HPDE6-E6E7 (cell line): ENCODE measurements around the gene RAB40C.
A peak's percentile ranks its signal among the peaks of the same experiment; 100 is the strongest.

Experiments used
- DNase-seq: peaks from one replicate; pipeline ENCODE4 v3.0.0; 2011; ENCODE audit warnings: missing footprints; ENCODE audit errors: extremely low spot score

The RAB40C gene, protein sequence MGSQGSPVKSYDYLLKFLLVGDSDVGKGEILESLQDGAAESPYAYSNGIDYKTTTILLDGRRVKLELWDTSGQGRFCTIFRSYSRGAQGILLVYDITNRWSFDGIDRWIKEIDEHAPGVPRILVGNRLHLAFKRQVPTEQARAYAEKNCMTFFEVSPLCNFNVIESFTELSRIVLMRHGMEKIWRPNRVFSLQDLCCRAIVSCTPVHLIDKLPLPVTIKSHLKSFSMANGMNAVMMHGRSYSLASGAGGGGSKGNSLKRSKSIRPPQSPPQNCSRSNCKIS

DNA sequence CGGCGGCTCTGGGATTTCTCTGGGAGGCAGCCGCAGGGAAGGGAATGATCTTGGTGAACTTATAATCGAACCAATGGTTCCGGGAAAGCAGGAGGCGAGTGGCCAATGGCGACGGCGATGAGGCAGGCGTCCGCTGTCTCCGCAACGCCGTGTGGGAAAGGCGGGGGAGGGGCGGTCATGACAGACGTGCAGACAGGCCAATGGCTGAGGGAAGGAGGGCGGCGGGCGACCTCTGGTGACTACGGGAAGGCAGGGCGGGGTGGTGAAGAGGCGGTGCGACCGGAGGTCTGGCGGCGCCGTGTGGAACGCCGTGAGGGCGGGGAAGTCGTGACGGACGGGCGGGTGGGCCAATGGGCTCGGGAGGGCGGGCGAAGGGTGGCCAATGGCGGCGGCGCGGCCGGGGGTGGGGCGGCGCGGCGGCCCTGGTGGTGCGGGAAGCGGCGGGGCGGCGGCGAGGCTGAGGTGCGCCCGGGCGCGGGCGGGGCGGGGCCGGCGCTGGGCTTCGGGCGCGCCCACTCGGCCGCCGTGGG, at the start of gene RAB40C:
Gene RAB40C, plus strand, starts transcription at position 409 of the 530 bp plus-strand sequence. CDS start 226 bp downstream, outside the sequence.
- DNase-seq = peak; percentile 86

DNA sequence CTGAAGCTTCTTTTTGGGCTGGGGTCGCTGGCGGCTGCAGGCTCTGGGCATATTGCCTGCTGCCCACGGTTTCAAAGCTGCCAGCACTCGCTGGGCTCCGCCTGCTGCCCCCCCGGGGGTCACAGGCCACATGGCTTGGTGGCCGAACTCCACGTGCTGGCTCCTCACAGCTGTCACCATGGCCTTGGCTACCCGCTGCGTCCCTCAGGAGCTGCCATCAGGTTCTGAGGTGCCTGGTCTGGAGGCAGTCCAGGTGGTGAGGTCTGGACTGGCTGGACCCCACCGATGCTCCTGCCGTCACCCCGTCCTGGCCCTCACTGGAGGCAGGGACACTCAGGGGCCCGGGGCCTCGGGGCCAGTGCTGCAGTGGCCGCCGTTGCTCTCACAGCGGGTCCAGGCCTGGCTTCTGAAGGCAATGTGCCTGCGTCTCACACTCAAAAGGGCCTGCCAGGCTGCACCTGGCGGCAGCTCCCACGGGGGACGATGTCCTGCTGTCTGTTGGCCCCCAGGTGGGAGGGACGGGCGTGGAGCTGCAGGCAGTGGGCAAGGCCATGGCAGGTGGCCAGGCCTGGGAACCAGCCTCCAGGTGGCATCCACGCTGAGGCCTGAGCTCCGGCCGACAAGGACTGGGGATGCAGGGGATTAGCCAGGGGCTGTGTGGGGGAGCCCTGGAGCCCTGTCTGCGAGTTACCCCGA, 49.1 kb upstream of the RAB40C start:
- no peak for DNase-seq

DNA sequence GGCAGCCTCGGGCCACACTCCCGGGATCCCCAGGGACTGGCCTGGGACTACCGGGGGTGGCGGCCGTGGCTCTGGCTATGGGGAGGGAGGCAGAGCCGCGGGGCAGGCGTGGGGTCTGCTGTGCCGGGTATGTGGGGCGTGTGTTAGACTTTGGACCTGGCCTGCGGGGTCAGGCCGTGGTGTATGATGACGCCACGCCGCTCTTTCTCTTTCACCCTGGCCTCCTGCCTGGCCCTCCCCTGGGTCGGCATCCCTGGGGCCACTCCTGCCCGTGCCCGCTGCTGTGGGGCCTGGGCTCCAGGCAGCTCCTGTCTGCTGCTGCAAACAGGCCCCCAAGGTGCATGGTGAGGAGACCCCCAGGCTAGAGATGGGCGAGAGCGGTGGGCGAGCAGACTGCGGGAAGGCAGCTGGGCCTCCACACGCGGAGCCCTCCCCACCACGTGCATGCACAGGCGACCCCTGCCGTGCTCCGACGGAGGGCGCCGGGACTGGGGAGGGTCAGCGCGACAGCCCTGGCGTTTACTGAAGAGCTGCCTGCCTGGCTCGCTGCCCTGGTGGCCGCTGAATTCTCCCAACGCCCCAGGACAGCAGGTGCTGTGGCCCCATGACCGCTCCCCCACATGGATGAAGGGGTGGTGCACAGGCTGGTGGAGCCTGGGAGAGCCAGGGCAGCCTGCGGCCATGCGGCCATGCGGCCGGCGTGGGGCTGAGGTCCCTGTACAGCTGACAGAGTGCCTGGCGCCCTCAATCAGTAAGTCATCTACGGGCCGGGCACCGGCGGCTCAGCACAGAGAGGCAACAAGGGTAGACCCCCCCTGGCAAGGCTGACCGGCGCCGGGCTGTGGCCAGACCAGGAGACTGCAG, 46.3 kb upstream of the RAB40C start:
- DNase-seq = no peak

DNA sequence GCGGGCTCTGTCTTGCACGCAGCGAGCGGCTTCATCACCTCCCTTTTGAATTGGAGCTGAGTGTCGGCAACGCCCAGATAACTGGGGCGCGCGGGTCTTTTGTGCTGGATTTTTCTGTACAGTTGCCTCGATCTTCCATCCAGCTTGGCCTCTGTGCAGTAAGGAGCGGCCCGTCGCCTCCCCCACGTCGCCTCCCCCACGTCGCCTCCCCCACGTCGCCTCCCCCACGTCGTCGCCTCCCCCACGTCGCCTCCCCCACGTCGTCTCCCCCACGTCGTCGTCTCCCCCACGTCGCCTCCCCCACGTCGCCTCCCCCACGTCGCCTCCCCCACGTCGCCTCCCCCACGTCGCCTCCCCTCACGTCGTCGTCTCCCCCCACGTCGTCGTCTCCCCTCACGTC, 45.3 kb upstream of the RAB40C start:
- DNase-seq = no peak

DNA sequence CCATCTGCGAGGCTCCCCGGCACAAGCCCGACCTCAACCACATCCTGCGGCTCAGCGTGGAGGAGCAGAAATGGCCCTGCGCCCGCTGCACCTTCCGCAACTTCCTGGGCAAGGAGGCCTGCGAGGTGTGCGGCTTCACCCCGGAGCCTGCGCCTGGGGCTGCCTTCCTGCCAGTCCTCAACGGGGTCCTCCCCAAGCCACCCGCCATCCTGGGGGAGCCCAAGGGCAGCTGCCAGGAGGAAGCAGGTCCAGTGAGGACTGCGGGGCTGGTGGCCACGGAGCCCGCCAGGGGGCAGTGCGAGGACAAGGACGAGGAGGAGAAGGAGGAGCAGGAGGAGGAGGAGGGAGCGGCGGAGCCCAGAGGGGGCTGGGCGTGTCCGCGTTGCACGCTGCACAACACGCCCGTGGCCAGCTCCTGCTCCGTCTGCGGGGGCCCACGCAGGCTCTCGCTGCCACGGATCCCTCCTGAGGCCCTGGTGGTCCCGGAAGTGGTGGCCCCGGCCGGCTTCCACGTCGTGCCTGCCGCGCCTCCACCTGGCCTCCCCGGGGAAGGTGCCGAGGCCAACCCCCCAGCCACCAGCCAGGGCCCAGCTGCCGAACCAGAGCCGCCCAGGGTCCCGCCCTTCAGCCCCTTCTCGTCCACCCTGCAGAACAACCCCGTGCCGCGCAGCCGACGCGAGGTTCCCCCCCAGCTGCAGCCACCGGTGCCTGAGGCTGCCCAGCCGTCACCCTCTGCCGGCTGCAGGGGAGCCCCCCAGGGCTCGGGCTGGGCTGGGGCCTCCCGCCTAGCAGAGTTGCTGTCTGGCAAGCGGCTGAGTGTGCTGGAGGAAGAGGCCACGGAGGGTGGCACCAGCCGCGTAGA, 42.7 kb upstream of the RAB40C start:
- DNase-seq = no peak

DNA sequence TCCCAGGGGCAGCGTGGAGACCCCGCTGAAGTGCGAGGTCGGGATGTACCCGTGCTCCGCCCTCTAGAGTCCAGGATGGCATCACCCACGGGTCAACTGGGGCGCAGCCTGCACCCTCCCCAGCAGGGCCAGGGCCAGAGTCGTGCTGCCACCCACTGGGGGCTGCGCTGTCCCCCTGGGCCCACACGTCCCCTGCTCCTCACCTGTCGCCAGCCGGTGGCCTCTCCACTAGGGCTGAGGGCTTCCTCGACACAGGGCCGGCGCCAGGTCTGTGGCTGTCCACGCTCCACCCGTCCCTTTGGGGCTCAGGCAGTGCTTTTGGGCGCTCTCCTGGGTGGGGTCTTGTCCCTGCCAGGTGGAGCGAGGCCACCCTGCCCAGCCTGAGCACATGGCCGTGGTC, 41.3 kb upstream of the RAB40C start:
- no peak for DNase-seq

DNA sequence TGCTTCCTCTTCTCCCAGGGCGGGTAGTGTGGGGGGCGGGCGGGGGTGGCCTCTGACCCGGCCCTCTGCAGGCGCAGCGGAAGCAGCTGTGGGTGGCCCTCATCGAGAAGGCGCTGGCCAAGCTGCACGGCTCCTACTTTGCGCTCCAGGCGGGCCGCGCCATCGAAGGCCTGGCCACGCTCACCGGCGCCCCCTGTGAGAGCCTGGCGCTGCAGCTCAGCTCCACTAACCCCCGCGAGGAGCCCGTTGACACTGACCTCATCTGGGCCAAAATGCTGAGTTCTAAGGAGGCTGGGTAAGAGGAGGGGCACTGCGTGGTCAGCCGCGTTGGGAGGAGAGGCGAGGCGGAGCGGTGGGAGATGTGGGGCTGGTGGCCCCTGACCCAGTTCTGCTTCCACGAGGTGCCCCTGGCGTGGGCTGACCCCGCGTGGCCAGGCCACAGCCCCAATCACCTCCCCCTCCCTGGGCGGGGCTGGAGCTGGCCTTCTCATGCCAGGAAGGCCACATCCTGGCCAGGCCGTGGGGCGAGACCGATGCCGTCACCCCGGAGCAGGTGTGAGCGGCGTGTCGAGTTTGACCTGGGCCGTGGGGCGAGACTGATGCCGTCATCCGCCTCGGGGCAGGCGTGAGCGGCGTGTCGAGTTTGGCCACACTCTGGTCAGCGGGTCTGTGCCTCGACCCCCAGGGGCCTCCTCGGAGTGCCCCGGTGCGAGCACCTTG, 40.2 kb upstream of the RAB40C start:
- DNase-seq = no peak

DNA sequence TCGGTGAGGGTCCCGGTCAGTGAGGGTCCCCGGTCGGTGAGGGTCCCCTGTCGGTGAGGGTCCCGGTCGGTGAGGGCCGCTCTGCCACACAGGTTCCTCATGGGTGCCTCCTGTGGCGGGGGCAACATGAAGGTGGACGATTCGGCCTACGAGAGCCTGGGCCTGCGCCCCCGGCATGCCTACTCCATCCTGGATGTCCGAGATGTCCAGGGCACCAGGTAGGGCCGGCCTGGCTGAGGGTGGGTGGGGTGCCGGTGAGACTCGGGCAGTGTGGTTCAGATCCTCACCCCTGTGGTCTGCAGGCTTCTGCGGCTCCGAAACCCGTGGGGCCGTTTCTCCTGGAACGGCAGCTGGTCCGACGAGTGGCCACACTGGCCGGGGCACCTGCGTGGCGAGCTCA, 38.7 kb upstream of the RAB40C start:
- DNase-seq = no peak

DNA sequence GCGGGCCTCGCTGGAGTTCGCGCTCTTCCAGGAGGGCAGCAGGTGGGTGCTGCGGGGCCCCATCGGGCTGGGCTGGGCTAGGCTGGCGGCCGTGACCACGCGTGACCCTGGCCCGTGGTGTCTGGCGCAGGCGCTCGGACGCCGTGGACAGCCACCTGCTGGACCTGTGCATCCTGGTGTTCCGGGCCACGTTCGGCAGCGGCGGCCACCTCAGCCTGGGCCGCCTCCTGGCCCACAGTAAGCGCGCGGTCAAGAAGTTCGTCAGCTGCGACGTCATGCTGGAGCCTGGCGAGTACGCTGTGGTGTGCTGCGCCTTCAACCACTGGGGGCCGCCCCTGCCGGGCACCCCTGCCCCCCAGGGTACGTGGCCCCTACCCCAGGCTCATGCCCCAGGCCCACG, 37.7 kb upstream of the RAB40C start:
- DNase-seq = no peak

DNA sequence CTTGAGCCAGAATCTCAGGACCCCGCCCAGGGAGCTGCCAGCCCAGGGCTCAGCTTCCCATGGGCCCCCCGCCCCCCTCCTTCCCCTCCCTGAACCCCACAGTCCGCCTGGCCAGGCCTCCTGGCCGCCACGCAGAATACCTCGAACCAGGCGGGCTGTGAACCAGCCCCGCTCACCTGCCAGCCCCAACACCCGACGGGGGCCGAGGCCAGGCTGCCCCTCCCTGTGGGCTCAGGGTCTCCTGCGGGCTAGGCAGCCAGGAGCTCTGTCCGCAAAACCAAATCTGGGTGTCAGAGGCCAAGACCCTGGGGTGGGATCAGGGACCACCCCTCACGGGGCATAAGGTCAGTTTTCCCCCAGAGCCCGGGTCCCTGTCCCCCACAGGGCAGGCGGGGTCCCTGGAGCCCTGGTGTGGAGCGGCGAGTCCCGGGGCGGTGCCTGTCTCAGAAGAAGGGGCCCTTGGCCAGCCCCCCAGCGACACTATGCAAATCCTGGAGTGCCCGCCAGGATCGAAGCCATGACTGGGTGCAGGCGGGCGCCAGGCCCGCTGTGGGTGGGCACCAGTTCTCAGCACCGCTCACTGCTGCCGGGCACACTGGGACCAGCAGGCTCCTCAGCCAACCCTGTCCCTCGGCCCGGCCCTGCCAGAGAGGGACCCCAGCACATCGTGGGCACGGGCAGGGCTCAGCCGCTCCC, 36.1 kb upstream of the RAB40C start:
- no peak for DNase-seq

DNA sequence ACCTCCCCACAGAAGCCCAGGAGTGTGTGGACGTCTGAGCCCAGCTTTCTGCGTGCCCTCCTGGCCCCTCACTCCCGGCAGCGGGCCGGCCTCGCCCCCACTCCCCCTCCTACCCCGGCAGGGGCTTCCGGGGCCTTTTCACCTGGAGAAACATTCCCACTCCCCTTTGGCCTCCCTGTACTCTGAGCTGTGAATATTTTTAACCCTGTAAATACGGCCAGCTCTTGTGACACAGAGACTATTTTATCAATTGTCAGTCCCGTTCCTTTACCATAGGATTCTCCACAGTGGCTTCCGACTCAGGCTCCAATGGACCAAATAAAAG, 35.6 kb upstream of the RAB40C start:
- no peak for DNase-seq

DNA sequence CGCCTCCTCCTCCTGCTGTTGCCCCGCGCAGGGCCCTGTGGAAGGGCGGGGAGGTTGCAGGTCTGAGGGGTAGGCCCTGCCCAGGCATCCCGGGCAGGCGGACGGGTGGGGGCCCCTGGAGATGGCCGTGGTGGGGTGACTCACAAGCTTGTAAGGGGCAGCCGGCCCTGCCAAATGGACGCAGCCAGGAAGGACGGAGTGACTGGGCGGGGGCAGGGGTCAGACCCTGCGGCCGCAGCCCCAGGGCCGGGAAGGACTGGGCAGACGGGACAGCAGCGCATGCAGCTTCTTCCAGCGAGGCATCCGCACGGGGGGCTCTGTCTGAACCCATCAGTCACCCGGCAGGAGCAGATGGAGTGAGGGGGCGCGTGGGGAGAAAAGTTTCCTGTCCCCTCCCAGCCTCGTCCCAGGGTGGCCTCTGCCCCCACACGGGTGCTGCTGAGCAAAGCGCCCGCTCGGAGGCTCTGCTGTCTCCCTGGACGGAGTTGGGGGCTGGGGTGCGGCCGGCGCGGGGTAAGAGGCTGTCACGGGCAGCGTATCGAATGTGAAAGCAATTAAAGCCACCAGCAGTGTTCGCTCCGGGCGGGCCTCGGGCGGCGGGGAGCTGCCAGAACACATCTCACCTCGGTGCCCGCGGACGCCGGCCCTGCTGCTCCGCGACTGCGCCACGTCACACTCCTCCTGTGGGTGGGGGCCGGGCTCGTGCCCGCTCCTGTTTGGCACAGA, 35.1 kb upstream of the RAB40C start:
- peak; percentile 83 for DNase-seq

DNA sequence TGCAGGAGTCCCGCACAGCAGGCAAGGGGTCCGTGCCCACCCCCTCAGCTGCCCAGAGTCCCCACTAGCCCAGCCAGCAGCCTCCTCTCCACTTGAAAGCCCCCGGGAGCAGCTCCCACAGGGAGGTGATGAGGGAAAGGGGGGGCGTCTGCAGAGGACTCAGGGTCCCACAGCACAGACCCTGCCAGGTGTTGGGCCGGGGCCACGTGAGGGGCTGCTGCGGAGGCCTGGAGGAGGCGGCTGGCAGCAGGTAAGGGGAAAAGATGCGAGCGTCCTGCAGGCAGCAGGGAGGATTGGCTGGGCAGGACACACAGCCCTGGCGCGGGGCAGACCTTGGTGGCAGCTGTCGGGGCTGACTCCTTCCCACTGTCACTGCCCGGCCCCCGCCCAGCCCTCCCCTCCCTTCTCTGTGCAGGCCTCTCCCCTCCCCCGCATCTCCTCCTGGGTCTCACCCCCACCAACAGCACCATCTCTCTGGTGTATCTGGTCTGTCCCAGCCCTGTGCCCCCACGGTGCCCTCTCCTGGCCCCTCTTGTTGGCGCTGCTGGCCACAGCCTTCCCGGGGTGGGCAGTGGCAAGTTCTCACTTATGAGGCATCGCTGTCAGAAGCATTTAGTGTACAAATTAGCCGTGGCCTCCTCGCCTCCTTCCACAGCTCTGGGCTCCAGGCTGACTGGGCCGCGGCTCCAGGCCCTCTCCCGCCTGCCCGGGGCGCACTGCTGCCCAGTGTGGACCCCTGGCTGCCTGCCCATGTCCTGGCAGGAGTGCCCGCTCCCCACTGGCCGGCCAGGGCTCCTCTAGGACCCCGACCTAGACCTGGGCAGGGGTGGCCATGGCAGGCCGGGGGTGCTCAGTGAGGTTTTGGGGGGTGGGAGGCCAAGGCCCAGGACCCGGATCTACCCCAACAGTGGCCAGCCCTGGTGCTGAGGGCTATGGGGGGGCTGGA, 34.1 kb upstream of the RAB40C start:
- DNase-seq = no peak

DNA sequence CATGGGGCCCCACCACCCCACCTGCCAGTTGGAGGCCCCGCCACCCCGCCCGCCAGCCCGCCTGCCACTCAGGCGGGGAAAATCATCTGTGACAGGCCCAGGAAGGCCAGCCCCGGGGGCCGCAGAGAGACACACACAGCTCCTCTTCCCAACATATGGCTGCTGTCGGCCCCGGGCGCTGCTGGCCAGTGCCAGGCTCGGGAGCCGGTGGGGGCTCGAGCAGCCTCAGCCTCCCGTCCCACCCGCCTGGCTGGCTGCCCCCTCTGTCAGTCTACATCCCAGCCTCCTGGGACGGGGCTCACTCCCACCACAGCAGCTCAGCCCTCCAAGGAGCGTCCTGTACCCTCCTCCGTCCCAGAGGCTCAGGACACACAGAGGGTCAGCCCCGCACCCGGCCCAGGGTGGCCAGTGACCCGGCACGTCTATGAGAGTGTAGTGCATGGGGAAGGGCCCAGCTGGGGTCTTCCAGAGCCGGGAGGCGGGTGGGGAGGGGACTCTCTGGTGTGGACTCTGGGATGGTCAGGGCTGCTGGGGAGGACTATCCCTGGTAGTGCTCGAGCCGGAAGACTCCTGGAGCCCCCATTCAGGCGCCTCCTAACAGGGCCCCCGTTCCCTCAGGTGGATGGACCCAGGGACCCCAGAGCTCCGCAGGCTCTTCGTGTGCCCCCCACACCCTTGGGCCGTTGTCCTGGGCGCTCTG, 33.2 kb upstream of the RAB40C start:
- DNase-seq = no peak

DNA sequence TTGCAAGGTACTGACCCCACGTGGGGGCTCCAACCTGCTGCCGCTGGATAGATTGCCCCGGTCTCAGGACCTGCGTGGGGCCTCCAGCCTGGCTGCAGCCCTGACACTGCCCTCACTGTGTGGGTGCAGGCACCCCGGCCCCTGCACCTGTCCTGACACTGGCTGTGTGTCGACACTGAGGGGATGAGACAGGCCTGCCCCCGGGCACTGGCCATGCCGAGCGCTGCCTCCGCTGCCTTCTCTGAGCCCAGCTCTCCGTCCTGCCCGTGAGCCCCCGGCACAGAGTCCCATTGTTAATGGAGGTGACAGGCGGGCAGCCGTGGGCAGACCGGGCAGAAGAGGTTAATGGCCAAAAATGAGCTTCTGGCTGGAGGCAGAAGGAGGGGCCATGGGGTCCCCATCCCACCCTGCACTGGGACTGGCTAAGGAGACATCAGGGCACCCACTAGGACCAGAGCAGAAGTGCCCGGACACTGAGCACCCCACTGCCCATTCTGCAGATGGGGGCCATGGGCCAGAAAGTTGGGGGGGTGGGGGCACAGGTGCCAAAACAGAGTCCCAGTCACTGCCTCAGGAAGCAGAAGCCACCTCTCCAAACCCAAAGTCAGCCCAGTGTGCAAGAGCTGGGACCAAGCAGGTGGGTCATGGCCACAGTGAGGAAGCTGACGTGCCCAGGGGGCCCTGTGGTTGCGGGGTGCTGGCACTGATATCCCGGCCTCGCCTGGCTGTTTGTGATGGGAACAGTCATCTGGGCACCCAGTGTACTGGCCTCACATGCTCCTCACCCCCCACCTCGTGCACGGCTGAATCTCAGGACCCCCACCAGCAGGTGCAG, 32.2 kb upstream of the RAB40C start:
- no peak for DNase-seq

DNA sequence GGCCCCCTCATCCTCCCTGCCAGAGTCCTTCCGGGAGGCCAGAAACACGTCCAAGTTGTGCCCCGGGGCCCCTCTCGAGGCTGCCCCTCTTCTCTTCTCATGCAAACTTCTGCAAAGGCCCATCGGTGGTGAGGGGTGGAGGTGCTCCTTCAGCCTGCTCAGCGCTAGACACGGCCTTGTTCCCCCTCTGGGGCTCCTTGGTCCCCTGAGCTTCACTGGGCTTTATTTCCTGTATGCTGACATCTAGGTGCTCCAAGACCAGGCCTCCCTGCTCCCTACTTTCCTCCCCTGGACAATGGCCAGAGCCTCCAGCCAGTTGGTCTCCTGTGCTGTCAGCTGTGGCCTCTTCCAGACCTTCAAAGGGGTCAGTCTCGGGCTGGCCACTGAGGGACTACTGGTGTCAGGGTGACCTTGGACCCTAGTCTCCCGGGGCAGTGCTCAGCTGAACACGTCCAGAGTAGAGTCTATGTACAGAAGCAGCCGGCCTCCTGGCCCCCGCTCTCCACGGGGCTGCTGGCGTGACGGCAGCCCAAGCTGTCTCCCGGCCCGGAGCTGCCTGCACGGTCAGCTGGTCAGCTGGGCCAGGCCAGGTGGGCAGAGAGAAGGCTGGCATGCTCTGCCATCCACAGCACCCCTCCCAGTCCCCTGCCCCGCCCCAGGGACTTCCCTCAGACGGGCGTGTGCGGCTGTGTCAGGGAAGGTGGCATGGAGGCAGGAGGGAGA, 31.4 kb upstream of the RAB40C start:
- no peak for DNase-seq
